GM21576 (cell line): ENCODE measurements around the gene KIAA1586.

ENCODE experiments used
- ATAC-seq: cut with Tn5 transposase; IDR thresholded peaks from one replicate; pipeline ENCODE4 v1.9.1; 2021; ENCODE audit warnings: mild to moderate bottlenecking, moderate library complexity; ENCODE audit not compliant: unreplicated experiment

KIAA1586 gene

GRCh38 chr6:57102976-57103375 lies 56.5 kb downstream of the KIAA1586 start:
- no peak for ATAC-seq

- ATAC-seq: no peak
Observed at GRCh38 chr6:57104336-57104735, 57.8 kb downstream of the KIAA1586 start.
